GM23338 (cell line): ENCODE results near the gene OR5K1. TPM values are rescaled to one million over a fixed set of nuclear protein-coding genes. Genes with fewer than 3 reads are reported as not detected.

Experiments used
- ATAC-seq: fragments of 200-7000 bp; cut with Tn5 transposase; 3 replicates; pipeline ENCODE4 v1.9.1; 2020
- DNase-seq: peaks from one replicate; pipeline ENCODE4 v3.0.0-alpha.2; 2015; ENCODE audit warnings: low spot score
- H2AFZ ChIP-seq: fragments of 200-600 bp; sonication (generic); 2 replicates; pipeline ENCODE4 v1.8.0; 2016; ENCODE audit warnings: antibody characterized with exemption, mild to moderate bottlenecking, moderate library complexity
- H3F3A ChIP-seq: fragments of 200-600 bp; sonication (generic); replicated peaks from 2 replicates; pipeline ENCODE4 v1.8.0; 2017; ENCODE audit warnings: antibody characterized with exemption, mixed run types, low read depth
- H3K27ac ChIP-seq: fragments of 200-600 bp; sonication (generic); 2 replicates; pipeline ENCODE4 v1.6.1; 2016; ENCODE audit warnings: low read depth
- H3K27me3 ChIP-seq: fragments of 200-600 bp; sonication (generic); 2 replicates; pipeline ENCODE4 v1.8.0; 2016; ENCODE audit warnings: mild to moderate bottlenecking, mixed run types, moderate library complexity; ENCODE audit not compliant: insufficient read depth
- H3K36me3 ChIP-seq: fragments of 200-600 bp; sonication (generic); 2 replicates; pipeline ENCODE4 v1.8.0; 2016; ENCODE audit warnings: mild to moderate bottlenecking; ENCODE audit not compliant: insufficient read depth
- H3K4me1 ChIP-seq: fragments of 200-600 bp; sonication (generic); 2 replicates; pipeline ENCODE4 v1.8.0; 2016; ENCODE audit warnings: mild to moderate bottlenecking, moderate library complexity; ENCODE audit not compliant: insufficient read depth
- H3K4me2 ChIP-seq: fragments of 200-600 bp; sonication (generic); 2 replicates; pipeline ENCODE4 v1.7.1; 2017; ENCODE audit warnings: mixed run types
- H3K4me3 ChIP-seq: fragments of 200-600 bp; sonication (generic); 2 replicates; pipeline ENCODE4 v1.6.1; 2016; ENCODE audit warnings: mixed run types
- H3K79me2 ChIP-seq: fragments of 200-600 bp; sonication (generic); replicated peaks from 2 replicates; pipeline ENCODE4 v1.8.0; 2017; ENCODE audit warnings: mild to moderate bottlenecking; ENCODE audit not compliant: insufficient read depth
- H3K9me2 ChIP-seq: fragments of 200-600 bp; sonication (generic); 2 replicates; pipeline ENCODE4 v1.8.0; 2017; ENCODE audit not compliant: insufficient read depth
- H4K20me1 ChIP-seq: fragments of 200-600 bp; sonication (generic); replicated peaks from 2 replicates; pipeline ENCODE4 v1.8.0; 2017; ENCODE audit warnings: mild to moderate bottlenecking; ENCODE audit not compliant: insufficient read depth
- H3K27ac Mint-ChIP-seq: 2 replicates; pipeline ENCODE4 v1.8.0; 2020; ENCODE audit warnings: inconsistent platforms, mild to moderate bottlenecking, moderate library complexity, mixed read lengths
- H3K27me3 Mint-ChIP-seq: 3 replicates; pipeline ENCODE4 v1.8.0; 2022; ENCODE audit warnings: low read depth, mild to moderate bottlenecking, moderate library complexity, mixed read lengths, inconsistent platforms; ENCODE audit not compliant: insufficient read depth, poor library complexity
- H3K36me3 Mint-ChIP-seq: 3 replicates; pipeline ENCODE4 v1.8.0; 2021; ENCODE audit warnings: low read depth, mild to moderate bottlenecking, inconsistent platforms, moderate library complexity, mixed read lengths
- H3K4me1 Mint-ChIP-seq: 3 replicates; pipeline ENCODE4 v1.8.0; 2020; ENCODE audit warnings: mild to moderate bottlenecking, inconsistent platforms, mixed read lengths
- H3K4me3 Mint-ChIP-seq: 3 replicates; pipeline ENCODE4 v1.8.0; 2021; ENCODE audit warnings: moderate library complexity, mild to moderate bottlenecking, inconsistent platforms, mixed read lengths
- H3K9me3 Mint-ChIP-seq: 3 replicates; pipeline ENCODE4 v1.8.0; 2020; ENCODE audit warnings: moderate library complexity, mild to moderate bottlenecking, inconsistent platforms, mixed read lengths
- CREB1 ChIP-seq: fragments of 250-450 bp; sonication (Bioruptor Pico); IDR thresholded peaks from 2 replicates; pipeline ENCODE4 v1.5.0; 2020; ENCODE audit warnings: low read depth, mild to moderate bottlenecking, moderate library complexity
- CTCF ChIP-seq, 2 experiments: fragments of 200-600 bp in 1 of 2; sonication (generic) in 1 of 2; conservative IDR thresholded peaks; 2 replicates each; pipeline versions ENCODE4 v1.5.1 to v1.6.1; 2016 to 2017; ENCODE audit warnings: antibody characterized with exemption in 2 of 2, low read depth in 2 of 2, mild to moderate bottlenecking in 2 of 2, moderate library complexity in 1 of 2
- ETS1 ChIP-seq: IDR thresholded peaks from 2 replicates; pipeline ENCODE4 v1.6.1; 2016; ENCODE audit warnings: antibody characterized with exemption
- EZH2 ChIP-seq: fragments of 200-600 bp; sonication (generic); IDR thresholded peaks from one replicate; pipeline ENCODE4 v1.8.0; 2017; ENCODE audit warnings: antibody characterized with exemption, mild to moderate bottlenecking, low read depth; ENCODE audit not compliant: unreplicated experiment
- EZH2phosphoT487 ChIP-seq: fragments of 200-600 bp; sonication (generic); IDR thresholded peaks from one replicate; pipeline ENCODE4 v1.8.1; 2018; ENCODE audit warnings: antibody characterized with exemption; ENCODE audit not compliant: unreplicated experiment
- JUNB ChIP-seq: IDR thresholded peaks from one replicate; pipeline ENCODE4 v1.6.1; 2016; ENCODE audit warnings: antibody characterized with exemption; ENCODE audit not compliant: unreplicated experiment
- NANOG ChIP-seq: IDR thresholded peaks from 2 replicates; pipeline ENCODE4 v1.6.1; 2016; ENCODE audit warnings: antibody characterized with exemption, borderline replicate concordance
- POLR2AphosphoS5 ChIP-seq: IDR thresholded peaks from 2 replicates; pipeline ENCODE4 v1.6.1; 2016; ENCODE audit warnings: antibody characterized with exemption, low read depth
- REST ChIP-seq: IDR thresholded peaks from one replicate; pipeline ENCODE4 v1.6.1; 2018; ENCODE audit warnings: antibody characterized with exemption; ENCODE audit not compliant: unreplicated experiment
- STAT1 ChIP-seq: IDR thresholded peaks from one replicate; pipeline ENCODE4 v1.6.1; 2016; ENCODE audit warnings: antibody characterized with exemption; ENCODE audit not compliant: unreplicated experiment
- ZNF114 ChIP-seq: fragments of 250-450 bp; sonication (Bioruptor Pico); IDR thresholded peaks from 2 replicates; pipeline ENCODE4 v1.5.0; 2020; ENCODE audit warnings: mild to moderate bottlenecking, moderate library complexity
- ZNF331 ChIP-seq: fragments of 250-450 bp; sonication (Bioruptor Pico); IDR thresholded peaks from 2 replicates; pipeline ENCODE4 v1.5.0; 2020; ENCODE audit warnings: low read depth, mild to moderate bottlenecking, moderate library complexity
- ZNF462 ChIP-seq: fragments of 250-450 bp; sonication (Bioruptor Pico); IDR thresholded peaks from 2 replicates; pipeline ENCODE4 v1.5.0; 2020; ENCODE audit warnings: mild to moderate bottlenecking, moderate library complexity
- polyA plus RNA-seq: library from polyadenylated mRNA; unstranded; fragments of >200 nt; fragmentation: Nextera tagmentation; extraction: Ambion mirVana; gene quantifications from 2 replicates; pipeline ENCODE4 v1.2.1, GENCODE V29; 2016
- total RNA-seq: library from RNA; depleted of rRNA; stranded (reverse); fragments of >200 nt; shearing (Covaris generic); gene quantifications from 2 replicates; pipeline ENCODE4 v1.2.3, GENCODE V29; 2014

Gene OR5K1
- total and polyA plus RNA-seq, 2 experiments from 2014 or later: not detected

- Mint-ChIP-seq H3K4me3 (no peak overlapping the region), H3K27ac (no peak overlapping the region), H3K4me1 (peaks cover 12% of the 10 kb centered on the region), H3K36me3 (peaks cover 9% of the 10 kb centered on the region; the same call in 2 of the 3 replicates), H3K9me3 (no peaks in the 10 kb centered on the region), H3K27me3 (no peaks in the 10 kb centered on the region)
- 0 out of 2 replicates have a peak, but pooled peaks cover under 1% of the 10 kb centered on the region for H3K79me2 ChIP-seq
- peaks cover 10% of the 10 kb centered on the region for H3K4me1 ChIP-seq
- no peak overlapping the region for H3K27ac ChIP-seq
- H3K36me3 ChIP-seq: no peaks in the 10 kb centered on the region; the same call in 1 of the 2 replicates
- H3K9me2 ChIP-seq: no peaks in the 10 kb centered on the region
- no peak overlapping the region for H3K4me3 ChIP-seq
- DNase-seq (no peak), ATAC-seq (no peak)
- TF ChIP-seq NANOG (no peak), CTCF (conservative IDR thresholded peaks at IDR 0.05; ENCODE audit: low read depth in 2 of 2) (no peak), ZNF331 (CRISPR knock-in tag) (no peak), REST (no peak), EZH2phosphoT487 (no peak), ZNF462 (CRISPR knock-in tag) (no peak), JUNB (no peak), CREB1 (CRISPR knock-in tag) (no peak), POLR2AphosphoS5 (no peak), ZNF114 (CRISPR knock-in tag) (no peak), ETS1 (no peak), STAT1 (no peak), EZH2 (no peak)
- no peaks in the 10 kb centered on the region for H3F3A ChIP-seq
- H4K20me1 ChIP-seq: 0 out of 2 replicates have a peak, but pooled peaks cover 9% of the 10 kb centered on the region
- no peak overlapping the region for H3K4me2 ChIP-seq
- H3K27me3 ChIP-seq: no peaks in the 10 kb centered on the region
- H2AFZ ChIP-seq: no peak overlapping the region
These were observed 49.6 kb downstream of the OR5K1 start for GRCh38 chr3:98512576-98512975.
